Thyroid gland (tissue), 4 donors: ENCODE data around the gene CHST10.

Experiments
- CTCF ChIP-seq, 6 experiments: fragments of 200-600 bp in 3 of 6; fragments of 450-650 bp in 3 of 6; sonication (generic) in 3 of 6; IDR thresholded peaks; one replicate each; pipeline ENCODE4 v1.5.1; 2016 to 2019; ENCODE audit warnings: antibody characterized with exemption in 6 of 6, mild to moderate bottlenecking in 2 of 6, inconsistent platforms in 1 of 6, moderate library complexity in 1 of 6
- POLR2A ChIP-seq, 2 donors: fragments of 450-650 bp; IDR thresholded peaks; one replicate each; pipeline ENCODE4 v1.6.1; 2017; ENCODE audit warnings: antibody characterized with exemption in 2 of 2, mild to moderate bottlenecking in 2 of 2, moderate library complexity in 1 of 2

- TF ChIP-seq CTCF (IDR thresholded peaks at IDR 0.05) (no peak), POLR2A (IDR thresholded peaks at IDR 0.05) (no peak)
Measured at GRCh38 chr2:100412466-100412865, 5.0 kb downstream of the CHST10 start.
